Tongue (tissue), 2 donors: Measurements from ENCODE around the gene CPNE8. TPM values are rescaled to one million over a fixed set of nuclear protein-coding genes. Genes with fewer than 3 reads are reported as not detected.
"Not testable (repeated sequence)": the region's sequence is repeated elsewhere in the genome, so short reads cannot be mapped to it uniquely, and the experiment has no call there.

ENCODE experiments used
- DNase-seq: peaks from one replicate; pipeline ENCODE4 v3.0.0-alpha.2; 2015
- total RNA-seq: library from RNA; depleted of rRNA; stranded (reverse); fragments of >200 nt; gene quantifications from one replicate; pipeline ENCODE4 v1.2.3, GENCODE V29; 2014

Gene CPNE8
- total RNA-seq, 1 donor from 2014 or later: 8.9 TPM

DNA sequence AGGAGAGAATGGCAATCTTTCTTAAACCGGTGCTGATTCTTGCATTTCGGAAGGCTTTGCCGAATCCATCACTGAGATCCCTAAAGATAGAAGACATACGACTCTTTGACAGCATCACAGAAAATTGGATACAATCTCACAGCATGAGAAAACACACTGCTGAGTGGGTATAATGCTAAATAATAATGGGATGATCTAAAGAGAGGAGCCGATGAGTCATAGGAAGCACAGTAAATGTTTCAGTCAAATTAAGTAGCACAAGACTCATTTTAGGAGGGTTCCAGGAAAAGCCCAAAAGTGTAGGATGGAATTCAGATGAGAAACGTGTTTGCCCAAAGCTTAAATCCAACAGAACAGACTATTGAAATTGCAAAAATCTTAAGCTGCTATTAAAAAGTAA, 81.7 kb downstream of the CPNE8 start:
- no peak for DNase-seq

DNA sequence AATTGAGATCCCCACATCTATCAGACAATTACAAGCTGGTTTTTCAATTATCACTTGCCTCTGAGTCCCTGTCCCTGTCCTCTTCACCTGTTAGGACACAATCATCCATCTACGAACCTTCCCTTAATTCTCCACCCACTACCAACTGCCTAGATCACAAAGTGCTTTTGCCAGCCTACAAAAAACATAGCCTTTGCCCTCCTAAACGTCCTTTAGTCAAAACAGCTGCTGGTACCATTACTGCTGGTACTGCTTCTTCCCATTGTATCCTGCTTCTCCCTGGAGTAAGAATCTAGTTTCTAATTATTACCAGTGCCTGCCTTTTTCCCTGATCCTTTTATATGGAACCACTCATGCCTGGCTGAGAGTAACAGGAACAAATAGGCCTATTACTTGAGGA, 82.1 kb downstream of the CPNE8 start:
- DNase-seq: no peak

DNA sequence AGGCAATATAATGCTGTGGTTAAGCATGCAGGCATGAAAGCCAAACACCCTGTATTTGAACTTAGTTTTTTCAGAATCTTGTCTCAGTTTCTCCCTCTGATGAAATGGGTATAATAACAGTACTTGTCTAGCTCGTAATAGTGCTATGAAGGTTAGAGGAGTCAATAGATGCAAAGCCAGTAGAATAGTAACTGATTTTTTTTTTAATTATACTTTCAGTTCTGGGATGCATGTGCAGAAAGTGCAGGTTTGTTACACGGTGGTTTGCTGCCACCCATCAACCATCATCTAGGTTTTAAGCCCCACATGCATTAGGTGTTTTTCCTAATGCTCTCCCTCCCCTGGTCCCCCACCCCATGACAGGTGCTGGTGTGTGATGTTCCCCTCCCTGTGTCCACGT, 87.4 kb downstream of the CPNE8 start:
- no peak for DNase-seq

DNA sequence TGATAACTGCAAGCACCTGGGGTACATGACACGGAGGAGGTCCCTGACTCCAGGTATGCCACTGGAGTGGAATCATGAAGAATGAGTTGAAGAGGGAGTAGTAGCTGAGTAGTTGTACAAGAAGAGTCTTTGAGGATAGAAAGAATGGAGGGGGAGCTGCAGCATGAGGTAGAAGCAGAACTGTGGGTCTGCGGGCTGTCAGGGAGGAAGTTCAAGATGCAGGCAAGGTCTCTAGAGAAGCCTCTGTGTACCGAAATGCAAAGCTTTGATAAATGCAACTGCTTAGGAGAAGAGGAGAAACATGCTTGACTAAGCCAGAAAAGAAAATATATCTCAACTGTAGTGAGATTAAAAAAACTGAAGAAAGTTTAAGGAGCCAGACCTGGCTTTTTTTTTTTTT, 91.5 kb downstream of the CPNE8 start:
- no peak for DNase-seq

DNA sequence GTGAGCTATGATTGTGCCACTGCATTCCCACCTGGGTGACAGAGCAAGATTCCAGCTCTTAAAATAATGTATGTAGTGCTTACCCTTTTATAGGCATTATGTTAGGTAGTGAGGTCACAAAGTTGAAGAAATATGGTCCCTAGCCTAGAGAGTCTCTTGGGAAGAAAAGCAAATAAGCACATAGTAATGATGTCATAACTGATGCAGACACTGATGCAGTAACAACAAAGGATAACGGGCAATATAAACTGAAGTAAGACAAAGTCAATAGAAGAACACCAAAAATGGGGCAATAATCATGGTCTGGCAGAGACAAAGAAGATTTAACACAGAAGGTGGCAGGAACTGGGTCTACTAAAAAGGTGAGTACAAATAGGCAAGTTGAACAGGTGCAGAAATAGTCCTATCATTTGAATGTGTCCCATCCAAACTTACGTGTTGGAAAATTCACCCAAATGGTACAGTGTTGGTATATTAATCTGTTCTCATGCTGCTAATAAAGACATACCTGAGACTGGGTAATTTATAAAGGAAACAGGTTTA, 93.5 kb downstream of the CPNE8 start:
- DNase-seq: no peak

DNA sequence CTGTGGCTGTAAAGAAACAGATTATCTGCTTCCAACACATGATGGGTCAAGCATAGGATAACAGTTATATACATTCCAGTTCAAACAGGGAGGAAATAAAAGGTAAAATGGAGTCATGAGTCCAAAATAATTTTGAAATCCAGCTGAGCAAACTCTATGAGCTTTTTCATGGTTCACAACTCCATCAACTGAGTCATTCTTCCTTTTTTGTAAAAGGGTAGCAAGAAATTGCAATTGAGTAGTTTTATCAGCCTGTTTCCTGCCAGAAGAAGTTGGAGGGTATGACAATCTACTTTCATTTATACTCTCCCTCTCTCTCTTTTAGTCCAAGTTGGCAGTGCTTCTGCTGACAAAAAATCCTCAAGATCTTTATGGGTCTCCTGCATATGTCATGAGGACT, 95.6 kb downstream of the CPNE8 start:
- DNase-seq: no peak

DNA sequence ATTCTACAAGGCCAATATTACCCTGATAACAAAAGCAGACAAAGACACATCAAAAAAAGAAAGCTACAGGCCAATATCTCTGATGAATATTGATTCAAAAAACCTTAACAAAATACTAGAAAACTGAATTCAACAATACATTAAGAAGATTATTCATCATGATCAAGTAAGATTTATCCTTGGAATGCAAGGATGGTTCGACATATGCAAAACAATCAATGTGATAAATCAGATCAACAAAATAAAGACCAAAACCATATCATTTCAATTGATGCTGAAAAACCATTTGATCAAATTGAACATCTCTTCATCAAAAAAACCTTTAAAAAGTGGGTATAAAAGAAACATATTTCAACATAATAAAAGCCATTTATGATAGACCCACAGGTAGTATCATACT, 117.3 kb downstream of the CPNE8 start:
- no peak for DNase-seq

DNA sequence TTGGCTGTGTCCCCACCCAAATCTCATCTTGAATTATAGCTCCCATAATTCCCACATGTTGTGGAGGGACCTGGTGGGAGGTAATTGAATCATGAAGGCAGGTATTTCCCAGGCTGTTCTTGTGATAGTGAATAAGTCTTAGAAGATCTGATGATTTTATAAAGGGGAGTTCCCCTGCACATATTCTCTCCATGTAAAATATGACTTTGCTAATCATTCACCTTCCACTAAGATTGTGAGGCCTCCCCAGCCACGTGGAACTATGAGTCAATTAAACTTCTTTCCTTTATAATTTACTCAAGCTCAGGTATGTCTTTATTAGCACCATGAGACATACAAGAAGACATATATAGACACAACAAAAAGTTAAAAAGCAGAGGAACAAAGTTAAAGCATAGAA, 120.0 kb downstream of the CPNE8 start:
- no peak for DNase-seq

DNA sequence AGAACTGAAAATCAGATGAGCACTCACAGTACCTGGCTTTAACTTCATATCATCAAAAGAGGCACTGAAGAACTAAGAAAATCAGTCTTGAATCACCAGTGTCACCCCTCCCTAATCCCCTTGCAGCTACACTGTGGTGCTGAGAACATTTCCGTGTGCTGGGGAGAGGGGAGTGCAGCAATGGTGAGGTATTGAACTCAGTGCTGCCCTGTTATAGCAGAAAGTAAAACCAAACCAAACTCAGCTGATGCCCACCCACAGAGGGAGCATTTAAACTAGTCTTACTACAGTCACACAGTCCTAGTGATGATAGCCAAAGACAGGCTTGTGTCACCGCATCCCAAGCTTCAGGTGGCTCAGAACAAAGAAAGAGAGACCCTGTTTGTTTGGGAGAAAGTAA, 122.1 kb downstream of the CPNE8 start:
- no peak for DNase-seq

DNA sequence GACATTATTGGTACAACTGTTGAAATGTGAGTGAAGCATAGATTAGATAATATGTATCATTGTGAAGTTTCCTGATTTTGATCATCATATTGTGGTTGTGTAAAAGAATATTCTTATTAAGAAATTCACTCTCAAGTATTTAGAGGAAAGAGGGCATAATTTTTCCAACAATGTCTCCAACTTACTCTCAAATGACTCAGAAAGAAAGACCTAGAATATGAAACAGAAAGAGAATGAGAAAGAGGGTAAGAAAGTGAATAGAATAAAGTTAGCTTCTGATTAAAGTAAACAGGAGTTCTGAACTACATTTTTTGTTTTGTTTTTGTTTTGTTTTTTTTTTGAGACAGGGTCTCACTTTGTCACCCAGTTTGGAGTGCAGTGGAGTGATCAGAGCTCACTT, 123.0 kb downstream of the CPNE8 start:
- DNase-seq: no peak

DNA sequence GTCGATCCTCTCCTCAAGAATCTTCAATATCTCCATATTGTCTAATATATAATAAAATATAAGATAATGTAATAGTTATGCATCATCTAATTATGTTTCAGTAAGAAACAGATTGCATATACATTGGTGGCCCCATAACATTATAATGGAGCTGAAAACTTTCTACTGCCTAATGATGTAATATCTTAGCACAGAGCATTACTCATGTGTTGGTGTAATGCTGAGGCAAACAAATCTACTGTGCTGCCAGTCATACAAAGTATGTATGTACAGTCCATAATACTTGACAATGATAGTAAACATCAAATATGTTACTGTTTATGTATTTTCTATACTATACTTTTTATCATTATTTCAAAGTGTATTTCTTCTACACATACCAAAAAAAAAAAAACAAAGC, 128.7 kb downstream of the CPNE8 start:
- DNase-seq: no peak

DNA sequence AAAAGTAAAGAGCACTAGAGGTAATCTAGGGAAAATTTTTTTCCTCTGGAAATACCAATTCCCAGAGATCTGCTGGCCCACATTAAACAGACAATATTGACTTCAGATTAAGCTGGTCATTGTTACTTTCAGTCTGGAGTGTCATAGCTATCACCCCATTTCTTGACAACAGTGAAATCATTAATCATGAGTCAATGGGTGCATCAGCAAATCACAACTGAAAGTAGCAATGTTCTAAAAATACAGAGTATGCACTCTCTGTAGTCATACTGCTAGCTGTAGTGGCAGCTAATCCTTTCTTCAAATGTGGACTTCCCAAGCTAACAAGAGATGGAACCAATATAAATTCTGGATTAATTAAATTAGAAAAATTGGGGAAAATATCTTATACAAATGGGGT, 129.9 kb downstream of the CPNE8 start:
- no peak for DNase-seq

DNA sequence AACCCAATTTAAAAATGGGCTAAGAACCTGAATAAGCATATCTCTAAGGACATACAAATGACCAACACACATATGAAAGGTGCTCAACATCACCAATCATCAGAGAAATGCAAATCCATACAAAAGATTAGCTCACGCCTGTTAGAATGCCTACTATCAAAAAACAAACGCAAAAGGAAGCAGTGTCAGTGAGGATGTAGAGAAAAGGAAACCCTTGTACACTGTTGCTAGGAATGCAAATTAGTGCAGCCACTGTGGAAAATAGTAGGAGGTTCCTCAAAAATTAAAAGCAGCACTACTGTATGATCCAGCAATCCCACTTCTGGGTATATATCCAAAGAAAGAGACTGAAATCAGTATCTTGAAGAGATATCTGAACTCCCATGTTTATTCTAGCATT, 133.0 kb downstream of the CPNE8 start:
- DNase-seq: no peak

DNA sequence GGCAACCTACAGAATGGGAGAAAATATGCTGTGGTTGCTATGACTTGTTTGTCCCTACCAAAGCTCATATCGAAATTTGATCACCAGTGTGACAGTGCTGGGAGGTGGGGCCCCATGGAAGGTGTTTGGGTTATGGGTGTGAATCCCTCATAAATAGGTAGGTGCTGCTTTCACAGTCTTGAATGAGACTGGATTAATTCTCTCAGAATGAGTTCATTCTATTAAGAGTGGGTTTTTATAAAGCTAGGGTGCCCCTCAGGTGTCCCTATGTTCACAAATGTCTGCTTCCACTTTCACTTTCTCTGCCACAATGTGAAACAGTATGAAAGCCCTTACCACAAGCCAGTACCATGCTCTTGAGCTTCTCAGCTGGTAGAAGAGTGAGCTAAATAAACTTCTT, 133.5 kb downstream of the CPNE8 start:
- no peak for DNase-seq

DNA sequence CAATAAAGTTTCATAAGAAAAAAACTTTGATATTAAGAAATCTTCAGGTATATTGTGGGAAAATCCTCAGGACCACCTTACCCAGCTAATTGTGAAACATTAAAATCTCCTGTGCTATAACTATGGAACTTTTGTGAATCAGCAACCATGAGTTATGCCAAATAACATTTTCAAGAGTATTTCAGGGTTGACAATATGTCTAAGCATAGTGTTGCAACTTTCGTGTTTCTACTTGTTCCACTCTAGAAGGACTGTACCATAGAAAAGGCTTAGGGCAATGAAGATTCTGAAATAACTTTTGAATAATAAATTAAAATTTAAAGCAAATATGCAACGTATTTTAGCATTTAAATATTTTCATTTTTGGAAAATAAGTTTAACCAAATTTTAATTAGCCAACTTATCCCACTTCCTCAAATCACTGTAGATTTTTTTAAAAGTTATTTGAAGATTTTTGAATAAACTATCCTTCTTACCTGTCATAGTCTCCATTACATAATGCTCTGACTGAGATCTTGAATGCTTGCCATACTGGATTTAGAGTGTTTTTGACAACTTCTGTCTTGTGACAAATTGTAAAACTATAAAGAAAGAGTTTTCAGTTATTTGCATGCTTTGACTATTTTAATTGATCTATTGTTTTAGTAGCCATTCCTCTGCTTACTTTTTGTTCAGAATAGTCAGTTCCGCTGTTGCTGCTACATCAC, 143.6 kb downstream of the CPNE8 start:
- DNase-seq: no peak

DNA sequence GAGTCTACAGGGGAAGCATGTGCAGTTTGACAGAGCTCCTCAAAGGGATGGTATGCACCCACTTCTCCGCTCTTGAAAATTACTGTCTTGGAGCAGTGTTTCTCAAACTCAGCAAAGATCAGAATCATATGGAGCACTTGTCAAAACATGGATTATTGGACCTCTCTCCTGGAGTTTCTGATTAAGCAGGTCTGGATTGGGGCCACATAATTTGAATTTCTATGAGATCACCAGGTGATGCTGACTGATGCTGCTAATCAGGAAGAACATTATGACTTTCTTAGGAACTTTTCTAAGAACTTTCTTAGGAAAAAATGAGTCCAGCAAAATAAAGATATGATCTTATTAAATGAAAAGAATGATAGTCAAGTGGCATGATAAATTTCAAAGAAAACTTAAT, 144.3 kb downstream of the CPNE8 start:
- no peak for DNase-seq

DNA sequence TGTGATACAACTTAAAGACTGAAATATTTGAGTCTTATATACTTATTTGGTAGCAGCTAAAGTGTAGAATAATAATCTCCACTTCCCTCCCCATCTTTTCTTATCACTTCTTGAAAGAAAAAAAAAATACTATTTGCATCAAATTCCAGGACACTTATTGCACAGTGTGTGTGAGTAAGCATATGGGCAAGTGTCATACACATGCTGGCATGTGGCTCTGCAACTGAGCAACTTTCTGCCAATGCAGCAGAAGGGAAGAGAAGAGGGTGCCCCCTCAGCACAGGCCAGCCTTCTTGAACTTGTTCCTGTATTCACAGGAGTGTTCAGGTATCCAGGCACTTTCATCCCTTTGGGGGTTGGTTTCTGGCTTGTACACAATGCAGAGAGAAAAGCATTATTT, 145.8 kb downstream of the CPNE8 start:
- no peak for DNase-seq

DNA sequence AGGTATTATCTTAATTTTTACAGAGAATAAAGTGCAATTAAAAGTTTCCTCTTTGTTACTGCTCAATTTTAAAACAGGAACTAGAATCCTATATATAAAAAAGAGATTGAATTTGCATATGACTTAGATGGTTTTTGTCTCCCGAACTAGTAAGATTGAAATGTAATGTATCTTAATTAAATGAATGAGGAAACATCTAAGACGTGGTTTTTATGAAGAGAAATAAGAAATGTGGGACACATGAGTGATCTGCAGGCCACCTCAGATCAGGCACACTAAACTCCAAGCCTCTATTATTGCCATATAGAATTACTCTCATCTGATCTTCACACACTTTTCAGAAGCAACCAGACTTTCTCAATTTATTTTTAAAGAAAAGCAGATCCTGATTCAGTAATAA, 158.6 kb downstream of the CPNE8 start:
- DNase-seq: no peak

DNA sequence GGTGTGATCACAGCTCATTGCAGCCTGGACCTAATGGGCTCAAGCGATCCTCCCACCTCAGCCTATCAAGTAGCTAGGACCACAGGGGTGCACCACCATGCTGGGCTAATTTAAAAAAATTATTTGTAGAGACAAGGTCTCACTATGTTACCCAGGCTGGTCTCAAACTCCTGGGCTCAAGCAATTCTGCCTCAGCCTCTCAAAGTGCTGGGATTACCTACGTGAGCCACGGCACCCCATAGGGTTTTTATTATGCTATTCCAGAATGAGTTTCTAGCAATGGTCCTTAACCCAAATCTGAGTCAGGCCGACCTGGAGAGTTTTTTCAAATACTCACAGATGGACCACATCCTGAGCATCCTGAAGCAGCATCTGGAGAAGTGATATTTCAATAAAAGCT, 159.8 kb downstream of the CPNE8 start:
- DNase-seq: no peak

DNA sequence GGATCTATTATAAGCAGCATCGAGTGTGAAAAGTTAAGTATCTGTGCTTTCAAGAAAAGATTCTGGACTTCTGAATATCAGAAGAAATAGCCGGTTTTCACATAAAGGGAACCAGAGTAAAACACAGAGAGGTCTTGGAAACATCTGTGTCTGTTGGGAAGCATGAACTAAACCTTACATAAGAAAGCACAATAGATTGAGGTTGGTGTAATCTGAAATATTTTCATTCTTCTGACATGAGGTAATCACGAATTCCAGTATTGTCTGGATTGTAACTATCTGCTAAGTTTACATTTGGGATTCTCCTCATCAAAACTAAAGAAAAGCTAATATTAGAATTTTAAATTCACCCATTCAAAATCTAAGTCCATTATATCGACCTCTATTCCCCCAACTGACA, 161.3 kb downstream of the CPNE8 start:
- DNase-seq: no peak

DNA sequence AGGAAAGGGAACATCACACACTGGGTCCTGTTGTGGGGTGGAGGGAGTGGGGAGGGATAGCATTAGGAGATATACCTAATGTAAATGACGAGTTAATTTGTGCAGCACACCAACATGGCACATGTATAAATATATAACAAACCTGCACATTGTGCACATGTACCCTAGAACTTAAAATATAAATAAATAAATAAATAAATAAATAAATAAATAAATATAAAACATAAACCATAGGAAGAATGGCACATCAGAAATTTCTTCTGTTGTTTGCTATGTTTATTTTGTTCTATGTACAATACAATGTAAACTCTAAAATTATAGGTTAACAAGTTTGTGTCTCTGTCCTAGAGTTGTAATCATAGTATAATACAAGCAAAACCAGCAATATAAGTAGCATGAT, 162.9 kb downstream of the CPNE8 start:
- DNase-seq: not testable (repeated sequence)

DNA sequence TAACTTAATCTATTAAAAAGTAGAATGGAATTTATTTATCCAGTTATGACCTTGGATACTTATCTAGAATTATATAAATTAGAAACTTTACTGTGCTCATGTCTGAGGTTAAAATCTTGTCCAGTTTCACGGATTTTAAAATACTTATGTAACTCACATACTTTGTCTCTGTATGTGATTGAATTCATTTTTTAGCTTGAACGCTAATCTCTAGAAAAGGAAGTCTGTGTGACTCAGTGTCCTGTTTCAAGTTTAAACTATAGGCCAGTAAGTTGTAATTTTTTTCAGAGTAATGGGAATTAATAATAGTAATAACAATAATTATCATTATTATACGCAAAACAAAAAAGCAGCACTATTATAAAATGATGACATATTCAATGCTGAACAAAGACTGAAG, 168.6 kb downstream of the CPNE8 start:
- DNase-seq: no peak

DNA sequence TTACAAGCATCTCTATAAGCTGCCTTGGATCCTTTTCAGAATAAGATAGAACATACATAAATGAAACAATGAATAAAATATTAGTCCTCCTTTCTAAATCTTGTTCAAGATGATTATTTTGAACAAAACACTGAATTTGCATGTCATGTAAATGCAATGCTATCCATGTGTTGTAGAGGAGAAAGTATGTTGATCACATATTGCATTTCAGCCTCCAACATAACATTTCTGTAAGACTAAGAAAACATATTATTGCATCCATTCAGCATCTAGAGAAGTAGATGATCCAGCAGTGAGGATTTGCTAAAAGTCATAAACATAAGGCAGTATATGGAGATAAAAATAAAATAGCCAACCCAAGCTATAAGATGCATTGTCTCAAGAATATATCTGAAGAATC, 172.6 kb downstream of the CPNE8 start:
- DNase-seq: no peak

DNA sequence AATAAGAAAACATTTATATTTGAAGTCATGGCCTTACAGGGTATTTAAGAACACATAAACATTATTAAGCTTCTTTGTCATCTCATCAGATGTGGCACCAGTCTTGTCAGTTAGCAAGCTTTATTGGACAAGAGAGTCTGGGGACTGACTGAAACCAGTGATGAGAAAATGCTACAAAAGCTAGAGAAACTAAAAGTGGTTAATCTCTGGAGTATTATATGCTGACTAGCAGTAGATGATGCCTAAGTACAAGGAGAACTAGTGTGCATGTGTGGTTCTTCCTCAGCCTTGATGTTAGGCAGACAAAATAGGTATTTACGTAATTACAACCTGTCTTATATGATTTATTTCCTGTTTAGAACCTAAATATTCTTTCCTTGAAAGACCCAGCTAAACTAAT, 176.5 kb downstream of the CPNE8 start:
- DNase-seq: no peak
